Measurements from ENCODE around the gene FEV.

GRCh38 chr2:218981881-218982585 is 3.0 kb downstream of the FEV start:
- TF ChIP-seq SPI1 (IDR thresholded peaks at IDR 0.05; ENCODE audit: low read depth, low read length) (no peak), POLR2A (IDR thresholded peaks at IDR 0.05; ENCODE audit: low read depth, low read length) (no peak), TAF1 (IDR thresholded peaks at IDR 0.05; ENCODE audit: low read depth, low read length) (no peak)

Measured in GM12891 (cell line).